Stimulated activated memory B cell treated with anti-CD40 and anti-IgM and Interleukin-4, amounts not matched to agents 10 μg/mL and 1 μg/mL and 100 μg/mL, for 72 hours (primary cell): ENCODE data around the gene CHD9.

ENCODE experiments used
- ATAC-seq: fragments of 150-1000 bp; cut with Tn5 transposase; 2 replicates; pipeline ENCODE4 v1.10.0; 2021
- H3K27ac Mint-ChIP-seq: one replicate; pipeline ENCODE4 v1.8.0; 2022; ENCODE audit warnings: mild to moderate bottlenecking, mixed read lengths
- H3K27me3 Mint-ChIP-seq: one replicate; pipeline ENCODE4 v1.8.0; 2022; ENCODE audit warnings: mixed read lengths
- H3K36me3 Mint-ChIP-seq: one replicate; pipeline ENCODE4 v1.8.0; 2022; ENCODE audit warnings: mixed read lengths
- H3K4me1 Mint-ChIP-seq: one replicate; pipeline ENCODE4 v1.8.0; 2022; ENCODE audit warnings: mixed read lengths
- H3K4me3 Mint-ChIP-seq: one replicate; pipeline ENCODE4 v1.8.0; 2022; ENCODE audit warnings: mild to moderate bottlenecking, moderate library complexity, mixed read lengths
- H3K9me3 Mint-ChIP-seq: one replicate; pipeline ENCODE4 v1.8.0; 2022; ENCODE audit warnings: mixed read lengths

Gene CHD9

DNA sequence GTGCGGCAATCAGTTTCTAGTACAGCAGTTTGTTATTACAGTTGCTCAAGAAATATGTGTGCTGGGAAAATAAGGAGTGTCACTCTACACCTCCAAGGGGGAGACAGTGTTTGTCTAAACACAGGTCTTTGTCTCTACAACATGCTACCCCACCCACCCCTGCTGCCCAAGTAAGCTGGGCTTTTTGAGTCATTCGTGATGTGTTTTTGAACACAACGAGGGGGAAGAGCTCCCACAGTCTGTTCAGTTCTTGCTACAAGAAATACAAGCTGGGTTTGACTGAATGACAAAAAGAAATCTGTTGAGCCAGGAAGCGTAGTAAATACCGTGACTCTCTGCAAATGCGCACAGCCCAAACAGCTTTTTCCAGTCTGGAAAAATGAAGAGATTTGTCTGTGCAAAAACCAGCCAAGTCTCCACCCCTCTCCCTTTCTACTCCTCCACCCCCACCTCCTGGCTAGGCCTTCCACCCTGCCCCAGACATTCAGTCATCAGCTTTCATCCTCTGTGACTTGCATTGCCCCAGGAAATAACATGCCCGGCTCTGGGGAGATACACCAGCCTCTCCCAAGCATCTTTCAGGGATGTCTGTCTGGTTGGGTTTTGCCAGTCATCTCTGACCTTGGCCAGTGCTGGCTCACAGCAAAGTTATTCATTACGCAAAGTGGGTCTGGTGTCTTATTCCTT lies 25.7 kb downstream of the CHD9 start:
- Mint-ChIP-seq H3K27ac (peak overlapping the region; percentile 58), H3K27me3 (no peaks in the 10 kb centered on the region), H3K9me3 (peaks cover 2% of the 10 kb centered on the region), H3K36me3 (peaks cover 36% of the 10 kb centered on the region), H3K4me3 (no peak overlapping the region), H3K4me1 (peaks cover 47% of the 10 kb centered on the region)
- no peak for ATAC-seq

- Mint-ChIP-seq H3K9me3 (no peaks in the 10 kb centered on the region), H3K27ac (peak overlapping the region; percentile 58), H3K4me1 (peaks cover 49% of the 10 kb centered on the region), H3K27me3 (no peaks in the 10 kb centered on the region), H3K36me3 (peaks cover 32% of the 10 kb centered on the region), H3K4me3 (no peak overlapping the region)
- no peak for ATAC-seq
Observed at GRCh38 chr16:53081032-53081424, 26.2 kb downstream of the CHD9 start.

DNA sequence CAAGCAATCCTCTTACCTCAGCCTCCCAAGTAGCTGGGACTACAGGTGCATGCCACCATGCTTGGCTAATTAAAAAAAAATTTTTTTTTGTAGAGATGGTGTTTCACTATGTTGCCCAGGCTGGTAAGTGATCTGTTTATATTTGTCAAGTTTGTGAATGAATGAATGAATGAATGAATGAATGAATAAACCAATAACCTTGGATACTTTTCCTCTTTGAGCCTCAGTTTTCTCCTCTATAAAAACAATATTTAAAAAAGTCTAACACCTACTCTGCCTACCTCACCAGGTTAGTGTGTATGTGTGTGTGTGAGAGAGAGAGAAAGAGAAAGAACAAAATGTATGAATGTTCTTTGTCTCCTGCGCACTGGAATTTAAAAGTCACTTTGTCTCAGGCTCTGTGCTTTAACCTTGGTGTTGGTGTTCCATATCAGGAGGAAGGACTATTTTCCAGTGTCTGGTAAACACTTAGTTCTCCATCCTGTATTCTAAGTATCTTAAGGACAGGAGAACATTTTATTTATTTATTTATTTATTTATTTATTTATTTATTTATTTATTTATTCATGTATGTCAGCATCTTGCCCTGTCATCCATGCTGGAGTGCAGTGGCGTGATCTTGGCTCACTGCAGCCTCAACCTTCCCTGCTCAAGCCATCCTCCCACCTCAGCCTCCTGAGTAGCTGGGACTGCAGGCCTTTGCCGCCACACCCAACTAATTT lies 27.1 kb downstream of the CHD9 start:
- no peak for ATAC-seq
- no peaks in the 10 kb centered on the region for H3K27me3 Mint-ChIP-seq
- no peak overlapping the region for H3K27ac Mint-ChIP-seq
- no peak overlapping the region for H3K4me3 Mint-ChIP-seq
- peaks cover 32% of the 10 kb centered on the region for H3K36me3 Mint-ChIP-seq
- peaks cover 53% of the 10 kb centered on the region for H3K4me1 Mint-ChIP-seq
- H3K9me3 Mint-ChIP-seq, result no peaks in the 10 kb centered on the region

GRCh38 chr16:53082509-53082908 lies 27.7 kb downstream of the CHD9 start:
- H3K27ac Mint-ChIP-seq, result no peak overlapping the region
- ATAC-seq, result no peak
- peaks cover 56% of the 10 kb centered on the region for H3K4me1 Mint-ChIP-seq
- no peaks in the 10 kb centered on the region for H3K9me3 Mint-ChIP-seq
- no peak overlapping the region for H3K4me3 Mint-ChIP-seq
- no peaks in the 10 kb centered on the region for H3K27me3 Mint-ChIP-seq
- peaks cover 32% of the 10 kb centered on the region for H3K36me3 Mint-ChIP-seq

GRCh38 chr16:53083119-53083518 lies 28.3 kb downstream of the CHD9 start:
- H3K36me3 Mint-ChIP-seq, result peaks cover 26% of the 10 kb centered on the region
- peaks cover 49% of the 10 kb centered on the region for H3K4me1 Mint-ChIP-seq
- no peaks in the 10 kb centered on the region for H3K9me3 Mint-ChIP-seq
- H3K27ac Mint-ChIP-seq, result no peak overlapping the region
- ATAC-seq, result no peak
- H3K4me3 Mint-ChIP-seq, result no peak overlapping the region
- no peaks in the 10 kb centered on the region for H3K27me3 Mint-ChIP-seq

DNA sequence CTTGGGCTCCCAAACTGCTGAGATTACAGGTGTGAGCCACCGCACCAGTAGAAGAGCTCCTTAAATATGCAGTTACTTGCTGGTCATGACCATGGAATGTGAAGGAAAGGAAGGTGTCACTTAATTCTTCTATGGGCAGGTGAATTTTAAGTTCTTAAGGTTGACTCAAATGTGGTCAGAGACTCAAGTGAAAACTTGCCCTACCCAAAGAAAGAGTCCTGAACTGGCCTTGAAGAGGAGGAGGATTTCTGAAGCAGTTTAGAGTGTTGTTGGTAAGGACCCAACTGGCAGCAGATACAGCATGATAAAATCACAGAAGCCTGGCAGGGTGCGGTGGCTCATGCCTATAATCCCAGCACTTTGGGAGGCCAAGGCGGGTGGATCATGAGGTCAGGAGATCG lies 29.4 kb downstream of the CHD9 start:
- H3K4me1 Mint-ChIP-seq, result peaks cover 43% of the 10 kb centered on the region
- no peaks in the 10 kb centered on the region for H3K27me3 Mint-ChIP-seq
- no peak overlapping the region for H3K4me3 Mint-ChIP-seq
- no peaks in the 10 kb centered on the region for H3K9me3 Mint-ChIP-seq
- H3K36me3 Mint-ChIP-seq, result peaks cover 19% of the 10 kb centered on the region
- H3K27ac Mint-ChIP-seq, result peak overlapping the region; percentile 13
- ATAC-seq, result no peak

- Mint-ChIP-seq H3K27ac (no peak overlapping the region), H3K36me3 (peaks cover 19% of the 10 kb centered on the region), H3K4me3 (no peak overlapping the region), H3K4me1 (peaks cover 50% of the 10 kb centered on the region), H3K27me3 (no peaks in the 10 kb centered on the region), H3K9me3 (no peaks in the 10 kb centered on the region)
- ATAC-seq, result no peak
Observed at GRCh38 chr16:53084746-53085334, 30.0 kb downstream of the CHD9 start.

- H3K27me3 Mint-ChIP-seq, result no peaks in the 10 kb centered on the region
- H3K36me3 Mint-ChIP-seq, result peaks cover 19% of the 10 kb centered on the region
- no peak overlapping the region for H3K4me3 Mint-ChIP-seq
- H3K9me3 Mint-ChIP-seq, result no peaks in the 10 kb centered on the region
- H3K27ac Mint-ChIP-seq, result peak overlapping the region; percentile 66
- no peak for ATAC-seq
- H3K4me1 Mint-ChIP-seq, result peaks cover 56% of the 10 kb centered on the region
Observed at GRCh38 chr16:53085369-53085843, 30.6 kb downstream of the CHD9 start.

GRCh38 chr16:53085931-53086421 lies 31.2 kb downstream of the CHD9 start:
- no peaks in the 10 kb centered on the region for H3K9me3 Mint-ChIP-seq
- no peaks in the 10 kb centered on the region for H3K27me3 Mint-ChIP-seq
- no peak overlapping the region for H3K4me3 Mint-ChIP-seq
- H3K27ac Mint-ChIP-seq, result peak overlapping the region; percentile 66
- H3K36me3 Mint-ChIP-seq, result peaks cover 15% of the 10 kb centered on the region
- peaks cover 56% of the 10 kb centered on the region for H3K4me1 Mint-ChIP-seq
- ATAC-seq, result no peak

- H3K4me1 Mint-ChIP-seq, result peaks cover 64% of the 10 kb centered on the region
- no peak overlapping the region for H3K27ac Mint-ChIP-seq
- no peak for ATAC-seq
Observed at GRCh38 chr16:53087101-53087500, 32.3 kb downstream of the CHD9 start.

DNA sequence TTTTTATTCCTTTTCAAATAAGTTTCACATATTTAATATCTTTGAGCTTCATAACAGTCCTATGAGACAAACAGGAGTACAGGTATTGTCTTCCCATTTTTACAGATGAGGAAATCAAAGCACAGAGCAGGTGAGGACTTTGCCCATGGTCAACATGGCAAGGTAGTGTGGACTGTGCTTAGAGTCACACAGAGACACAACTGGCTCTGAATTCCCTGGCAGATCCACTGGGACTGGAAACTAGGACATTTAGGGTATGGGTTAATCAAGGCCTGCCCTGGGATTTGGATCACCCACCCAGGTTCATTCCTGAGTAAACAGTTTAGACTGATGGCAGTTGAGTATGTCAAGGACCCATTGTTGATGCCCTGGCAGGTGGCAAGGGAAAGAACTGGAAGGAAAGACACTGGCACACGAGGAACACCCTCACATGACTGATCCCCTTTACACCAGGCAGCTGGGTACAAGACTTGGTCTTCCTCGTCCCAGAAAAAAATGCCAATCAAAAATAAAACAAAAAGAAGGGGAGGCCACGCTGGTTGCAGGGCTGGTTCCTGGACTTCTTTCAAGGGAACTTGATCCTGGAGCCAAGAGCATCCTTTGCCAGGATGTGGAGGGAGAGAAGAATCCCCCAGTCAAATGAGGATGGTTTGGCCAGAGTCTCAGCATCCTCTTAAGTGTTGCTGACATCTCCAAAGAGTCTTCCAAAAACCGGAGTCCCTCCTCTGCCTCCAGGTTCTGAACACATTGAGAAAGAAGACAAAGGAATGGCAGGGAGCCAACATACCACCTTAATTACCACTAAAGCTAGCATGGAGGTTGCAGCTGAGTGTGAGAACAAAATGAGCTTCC lies 34.9 kb downstream of the CHD9 start:
- no peak for ATAC-seq
- no peaks in the 10 kb centered on the region for H3K36me3 Mint-ChIP-seq
- peak overlapping the region; percentile 39 for H3K27ac Mint-ChIP-seq

More at GRCh38 chr16:53087101-53087500, 32.3 kb downstream of the CHD9 start:
- Mint-ChIP-seq H3K9me3 (no peaks in the 10 kb centered on the region), H3K27me3 (no peaks in the 10 kb centered on the region), H3K36me3 (peaks cover 12% of the 10 kb centered on the region), H3K4me3 (no peak overlapping the region)

DNA sequence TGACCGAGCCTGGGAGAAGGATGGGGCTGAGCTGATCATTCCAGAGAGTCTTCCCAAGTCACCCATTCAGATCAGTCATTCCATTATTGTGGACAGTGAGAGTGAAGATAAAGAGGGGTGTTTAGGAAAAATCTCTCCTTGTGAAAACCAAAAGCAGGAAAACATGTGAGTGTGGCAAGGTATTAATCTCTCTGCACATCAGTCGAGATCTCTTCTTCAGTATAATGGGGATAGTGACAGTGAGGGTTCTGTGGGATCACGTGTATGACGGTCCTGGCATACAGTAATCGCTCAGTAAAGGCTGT lies 35.4 kb downstream of the CHD9 start:
- H3K27ac Mint-ChIP-seq, result peak overlapping the region; percentile 39
- peaks cover 74% of the 10 kb centered on the region for H3K4me1 Mint-ChIP-seq
- H3K27me3 Mint-ChIP-seq, result no peaks in the 10 kb centered on the region
- no peaks in the 10 kb centered on the region for H3K9me3 Mint-ChIP-seq
- ATAC-seq, result no peak
- H3K36me3 Mint-ChIP-seq, result no peaks in the 10 kb centered on the region
- peak overlapping the region; percentile 52 for H3K4me3 Mint-ChIP-seq

More for the DNA sequence above, 34.9 kb downstream of the CHD9 start:
- peaks cover 69% of the 10 kb centered on the region for H3K4me1 Mint-ChIP-seq
- no peaks in the 10 kb centered on the region for H3K27me3 Mint-ChIP-seq
- no peaks in the 10 kb centered on the region for H3K9me3 Mint-ChIP-seq
- no peak overlapping the region for H3K4me3 Mint-ChIP-seq

DNA sequence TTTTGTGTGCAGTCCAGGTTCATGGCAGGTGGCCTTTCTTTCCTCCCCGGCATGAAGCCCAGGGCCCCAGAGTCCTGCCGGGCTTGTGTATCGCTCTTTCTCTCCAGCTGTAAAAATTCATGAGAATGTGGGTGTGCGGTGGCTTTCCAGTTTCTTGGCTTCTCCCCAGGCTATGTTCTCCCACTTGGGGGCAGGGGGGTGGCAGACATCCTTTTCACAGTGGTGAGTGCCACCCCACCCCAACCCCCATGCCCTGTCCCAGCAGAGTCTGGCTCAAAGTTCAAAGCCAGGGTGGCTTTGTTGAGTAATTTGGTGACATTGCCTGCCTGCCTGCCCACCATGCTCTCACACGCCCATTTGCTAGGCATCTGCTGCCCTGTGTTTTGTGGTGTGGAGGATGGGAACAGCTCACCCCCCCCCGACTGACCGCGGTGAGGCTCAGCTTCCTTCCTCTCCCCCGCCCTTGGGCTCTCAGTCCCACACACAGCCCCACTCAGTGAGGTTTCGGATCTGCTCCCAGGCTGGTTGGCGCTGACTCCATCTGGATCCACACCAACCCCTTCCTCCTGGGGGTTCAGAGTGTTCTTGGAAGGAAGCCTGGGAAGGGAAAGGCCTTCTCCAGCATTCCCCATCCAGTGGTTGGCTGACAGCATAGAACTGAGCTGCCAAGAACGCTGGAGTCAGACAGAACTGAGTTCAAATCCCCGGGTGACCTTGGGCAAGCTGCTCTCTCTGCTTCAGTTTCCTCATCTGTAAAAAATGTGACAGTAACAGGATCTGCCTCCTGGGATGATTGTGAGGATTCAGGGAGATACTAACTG lies 36.0 kb downstream of the CHD9 start:
- H3K27ac Mint-ChIP-seq, result peak overlapping the region; percentile 39
- peaks cover 68% of the 10 kb centered on the region for H3K4me1 Mint-ChIP-seq
- no peaks in the 10 kb centered on the region for H3K27me3 Mint-ChIP-seq
- H3K9me3 Mint-ChIP-seq, result no peaks in the 10 kb centered on the region
- H3K36me3 Mint-ChIP-seq, result no peaks in the 10 kb centered on the region
- H3K4me3 Mint-ChIP-seq, result peak overlapping the region; percentile 52
- ATAC-seq, result peak; percentile 74

GRCh38 chr16:53091466-53092211 lies 36.8 kb downstream of the CHD9 start:
- no peaks in the 10 kb centered on the region for H3K27me3 Mint-ChIP-seq
- H3K9me3 Mint-ChIP-seq, result no peaks in the 10 kb centered on the region
- H3K4me3 Mint-ChIP-seq, result peak overlapping the region; percentile 69
- peaks cover 64% of the 10 kb centered on the region for H3K4me1 Mint-ChIP-seq
- peak; percentile 86 for ATAC-seq
- H3K36me3 Mint-ChIP-seq, result no peaks in the 10 kb centered on the region
- H3K27ac Mint-ChIP-seq, result peak overlapping the region; percentile 39
